Omental fat pad (tissue), 4 donors: Measurements from ENCODE around the gene VPS33A. TPM values are rescaled to one million over a fixed set of nuclear protein-coding genes. Genes with fewer than 3 reads are reported as not detected.

Experiments
- ATAC-seq: fragments of 150-250 bp; one replicate; pipeline ENCODE4 v1.9.1; 2016; ENCODE audit warnings: mild to moderate bottlenecking, moderate library complexity; ENCODE audit not compliant: low FRiP score
- DNase-seq: peaks from one replicate; pipeline ENCODE4 v3.0.0-alpha.2; 2019; ENCODE audit warnings: low spot score
- total RNA-seq, 4 donors: library from RNA; depleted of rRNA; stranded (reverse); fragments of >200 nt; gene quantifications; one replicate each; pipeline ENCODE4 v1.1.0, GENCODE V29; 2016
- TF ChIP-seq, protein P1 (sequence below), 3 donors: fragments of 450-650 bp; IDR thresholded peaks; one replicate each; pipeline ENCODE4 v1.5.1; 2016 to 2017; ENCODE audit warnings: antibody characterized with exemption in 3 of 3, mild to moderate bottlenecking in 3 of 3, moderate library complexity in 2 of 3

The VPS33A gene
- total RNA-seq, 4 donors from 2014 or later, result 8.7 to 17.7 (median 11.0) TPM

DNA sequence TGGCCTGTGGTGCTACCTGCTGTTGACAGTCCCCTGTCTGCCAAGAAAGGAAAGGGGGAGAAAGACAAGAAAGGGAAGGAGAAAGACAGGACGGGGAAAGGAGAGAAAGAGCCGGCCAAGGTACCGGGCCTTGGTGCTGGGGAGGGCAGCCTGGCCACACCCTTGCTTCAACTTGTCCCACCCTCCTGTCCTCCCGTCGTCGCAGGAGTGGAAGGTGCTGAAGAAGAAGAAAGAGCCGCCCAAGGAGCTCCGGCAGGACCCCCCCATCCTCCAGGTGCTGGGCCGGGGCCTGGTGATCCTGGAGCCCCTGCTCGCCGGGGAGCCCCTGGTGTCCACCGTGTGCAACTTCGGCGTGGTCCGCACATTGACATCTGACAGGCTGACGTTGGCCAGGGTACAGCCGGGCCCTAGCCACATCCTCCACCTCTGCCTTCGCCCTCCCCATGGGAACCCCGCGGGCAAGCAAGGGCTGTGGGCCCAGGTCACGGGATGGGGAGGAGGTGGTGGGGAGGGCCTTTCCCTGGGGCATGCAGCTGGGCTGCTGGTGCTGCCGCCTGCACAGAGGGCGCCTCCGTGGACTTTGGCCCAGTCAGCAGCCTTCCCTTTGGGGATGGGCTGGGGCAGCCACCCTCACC lies 65.6 kb downstream of the VPS33A start:
- TF ChIP-seq, protein P1, sequence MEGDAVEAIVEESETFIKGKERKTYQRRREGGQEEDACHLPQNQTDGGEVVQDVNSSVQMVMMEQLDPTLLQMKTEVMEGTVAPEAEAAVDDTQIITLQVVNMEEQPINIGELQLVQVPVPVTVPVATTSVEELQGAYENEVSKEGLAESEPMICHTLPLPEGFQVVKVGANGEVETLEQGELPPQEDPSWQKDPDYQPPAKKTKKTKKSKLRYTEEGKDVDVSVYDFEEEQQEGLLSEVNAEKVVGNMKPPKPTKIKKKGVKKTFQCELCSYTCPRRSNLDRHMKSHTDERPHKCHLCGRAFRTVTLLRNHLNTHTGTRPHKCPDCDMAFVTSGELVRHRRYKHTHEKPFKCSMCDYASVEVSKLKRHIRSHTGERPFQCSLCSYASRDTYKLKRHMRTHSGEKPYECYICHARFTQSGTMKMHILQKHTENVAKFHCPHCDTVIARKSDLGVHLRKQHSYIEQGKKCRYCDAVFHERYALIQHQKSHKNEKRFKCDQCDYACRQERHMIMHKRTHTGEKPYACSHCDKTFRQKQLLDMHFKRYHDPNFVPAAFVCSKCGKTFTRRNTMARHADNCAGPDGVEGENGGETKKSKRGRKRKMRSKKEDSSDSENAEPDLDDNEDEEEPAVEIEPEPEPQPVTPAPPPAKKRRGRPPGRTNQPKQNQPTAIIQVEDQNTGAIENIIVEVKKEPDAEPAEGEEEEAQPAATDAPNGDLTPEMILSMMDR (IDR thresholded peaks at IDR 0.05), result no peak
- ATAC-seq, result no peak
- no peak for DNase-seq

DNA sequence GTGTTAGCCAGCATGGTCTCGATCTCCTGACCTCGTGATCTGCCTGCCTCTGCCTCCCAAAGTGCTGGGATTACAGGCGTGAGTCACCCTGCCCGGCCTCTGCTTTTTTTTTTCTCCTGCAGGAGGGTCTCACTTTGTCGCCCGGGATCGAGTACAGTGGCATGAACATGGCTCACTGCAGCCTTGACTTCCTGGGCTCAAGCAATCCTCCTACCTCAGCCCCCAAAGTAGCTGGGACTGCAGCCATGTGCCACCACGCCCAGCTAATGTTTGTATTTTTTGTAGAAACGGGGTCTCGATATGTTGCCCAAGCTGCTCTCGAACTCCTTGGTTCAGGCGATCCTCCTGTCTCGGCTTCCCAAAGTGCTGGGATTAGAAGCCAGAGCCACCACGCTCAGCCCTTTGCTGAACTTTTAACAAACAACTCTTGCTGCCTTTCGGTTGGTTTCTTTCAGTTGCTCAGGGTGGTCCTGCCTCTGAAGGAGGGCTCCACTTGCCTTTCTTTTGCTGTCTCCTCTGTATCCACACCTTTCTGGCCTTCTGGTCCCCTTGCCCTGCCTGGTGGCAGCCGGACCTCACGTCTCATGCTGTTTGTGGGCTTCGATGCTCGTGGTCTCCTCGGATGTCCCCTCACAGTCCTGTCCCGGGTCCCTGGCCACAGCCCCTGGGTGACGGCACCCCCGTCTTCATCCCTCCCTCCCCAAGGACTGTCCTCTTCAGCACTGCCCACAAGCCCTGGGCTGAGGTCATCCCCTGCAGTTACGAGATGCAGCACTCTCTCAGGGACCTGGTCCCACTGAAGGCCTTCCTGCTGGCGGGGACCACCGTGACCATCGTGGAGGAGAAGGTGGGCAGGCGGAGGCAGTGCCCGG lies 66.6 kb downstream of the VPS33A start:
- TF ChIP-seq, protein P1 (IDR thresholded peaks at IDR 0.05), result no peak
- ATAC-seq, result no peak
- no peak for DNase-seq

- no peak for DNase-seq
- TF ChIP-seq, protein P1 (IDR thresholded peaks at IDR 0.05), result no peak
- no peak for ATAC-seq
These were observed 68.7 kb downstream of the VPS33A start for GRCh38 chr12:122197612-122197966.

- ATAC-seq (no peak), DNase-seq (no peak)
- TF ChIP-seq, protein P1 (IDR thresholded peaks at IDR 0.05), result no peak
These were observed 70.9 kb downstream of the VPS33A start for GRCh38 chr12:122195405-122195804.

- DNase-seq (no peak), ATAC-seq (no peak)
- TF ChIP-seq, protein P1 (IDR thresholded peaks at IDR 0.05), result no peak
These were observed 71.5 kb downstream of the VPS33A start for GRCh38 chr12:122194804-122195203.

DNA sequence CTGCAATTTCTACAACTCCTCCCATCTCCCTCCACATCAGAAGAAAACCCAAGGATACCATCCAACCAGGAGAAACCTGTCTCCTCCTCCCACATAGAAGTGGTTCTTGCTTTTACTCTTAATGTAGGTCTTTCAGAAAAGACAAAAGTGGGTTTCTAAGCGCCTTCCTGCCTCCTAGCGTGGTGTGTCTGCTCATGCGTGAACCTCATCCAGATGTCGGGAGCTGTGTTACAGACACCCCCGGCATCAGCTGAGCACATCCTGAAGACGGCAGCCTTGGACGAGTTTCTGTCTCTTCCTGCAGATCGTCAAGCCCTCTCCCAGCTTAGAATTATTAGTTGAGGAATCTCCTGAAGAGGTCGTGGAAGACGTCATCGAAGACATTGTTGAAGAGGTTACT lies 73.9 kb downstream of the VPS33A start:
- DNase-seq (no peak), ATAC-seq (no peak)
- TF ChIP-seq, protein P1 (IDR thresholded peaks at IDR 0.05), result no peak
